HG02623 (cell line): ENCODE results near the gene KLHL17.

ENCODE experiments used
- ATAC-seq: cut with Tn5 transposase; IDR thresholded peaks from one replicate; pipeline ENCODE4 v1.9.1; 2021; ENCODE audit warnings: moderate library complexity; ENCODE audit not compliant: unreplicated experiment

KLHL17 gene

DNA sequence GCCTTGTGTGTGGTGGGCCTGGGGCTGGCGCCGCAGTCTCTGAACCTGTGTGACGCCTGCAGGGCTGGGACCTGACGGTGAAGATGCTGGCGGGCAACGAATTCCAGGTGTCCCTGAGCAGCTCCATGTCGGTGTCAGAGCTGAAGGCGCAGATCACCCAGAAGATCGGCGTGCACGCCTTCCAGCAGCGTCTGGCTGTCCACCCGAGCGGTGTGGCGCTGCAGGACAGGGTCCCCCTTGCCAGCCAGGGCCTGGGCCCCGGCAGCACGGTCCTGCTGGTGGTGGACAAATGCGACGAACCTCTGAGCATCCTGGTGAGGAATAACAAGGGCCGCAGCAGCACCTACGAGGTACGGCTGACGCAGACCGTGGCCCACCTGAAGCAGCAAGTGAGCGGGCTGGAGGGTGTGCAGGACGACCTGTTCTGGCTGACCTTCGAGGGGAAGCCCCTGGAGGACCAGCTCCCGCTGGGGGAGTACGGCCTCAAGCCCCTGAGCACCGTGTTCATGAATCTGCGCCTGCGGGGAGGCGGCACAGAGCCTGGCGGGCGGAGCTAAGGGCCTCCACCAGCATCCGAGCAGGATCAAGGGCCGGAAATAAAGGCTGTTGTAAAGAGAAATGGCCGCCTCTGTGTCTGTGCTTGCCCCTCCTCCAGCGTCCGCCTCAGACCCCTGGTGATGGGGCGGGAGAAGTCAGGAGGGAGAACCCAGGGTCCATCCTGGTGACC, 53.7 kb downstream of the KLHL17 start:
- no peak for ATAC-seq

GRCh38 chr1:1014799-1015681, 54.7 kb downstream of the KLHL17 start:
- no peak for ATAC-seq
